GM12875 (cell line): ENCODE data around the gene SEMA3C.

Experiments
- H3K4me3 ChIP-seq: one replicate; pipeline ENCODE4 v1.5.1; 2011; ENCODE audit warnings: low read depth, low read length, control low read depth
- TF ChIP-seq, protein P1 (sequence below): IDR thresholded peaks from 2 replicates; pipeline ENCODE4 v1.5.1; 2011; ENCODE audit warnings: low read depth, mild to moderate bottlenecking, control low read depth, inconsistent platforms, low read length, moderate library complexity, borderline replicate concordance; ENCODE audit not compliant: insufficient read depth

The SEMA3C gene

GRCh38 chr7:80826520-80827238 is 92.2 kb downstream of the SEMA3C start:
- TF ChIP-seq, protein P1, sequence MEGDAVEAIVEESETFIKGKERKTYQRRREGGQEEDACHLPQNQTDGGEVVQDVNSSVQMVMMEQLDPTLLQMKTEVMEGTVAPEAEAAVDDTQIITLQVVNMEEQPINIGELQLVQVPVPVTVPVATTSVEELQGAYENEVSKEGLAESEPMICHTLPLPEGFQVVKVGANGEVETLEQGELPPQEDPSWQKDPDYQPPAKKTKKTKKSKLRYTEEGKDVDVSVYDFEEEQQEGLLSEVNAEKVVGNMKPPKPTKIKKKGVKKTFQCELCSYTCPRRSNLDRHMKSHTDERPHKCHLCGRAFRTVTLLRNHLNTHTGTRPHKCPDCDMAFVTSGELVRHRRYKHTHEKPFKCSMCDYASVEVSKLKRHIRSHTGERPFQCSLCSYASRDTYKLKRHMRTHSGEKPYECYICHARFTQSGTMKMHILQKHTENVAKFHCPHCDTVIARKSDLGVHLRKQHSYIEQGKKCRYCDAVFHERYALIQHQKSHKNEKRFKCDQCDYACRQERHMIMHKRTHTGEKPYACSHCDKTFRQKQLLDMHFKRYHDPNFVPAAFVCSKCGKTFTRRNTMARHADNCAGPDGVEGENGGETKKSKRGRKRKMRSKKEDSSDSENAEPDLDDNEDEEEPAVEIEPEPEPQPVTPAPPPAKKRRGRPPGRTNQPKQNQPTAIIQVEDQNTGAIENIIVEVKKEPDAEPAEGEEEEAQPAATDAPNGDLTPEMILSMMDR: no peak

GRCh38 chr7:80825499-80825898 is 93.4 kb downstream of the SEMA3C start:
- TF ChIP-seq, protein P1: no peak
- H3K4me3 ChIP-seq: no peak overlapping the region

More at GRCh38 chr7:80826520-80827238, 92.2 kb downstream of the SEMA3C start:
- H3K4me3 ChIP-seq: no peak overlapping the region

GRCh38 chr7:80824253-80824652 is 94.6 kb downstream of the SEMA3C start:
- TF ChIP-seq, protein P1: no peak
- no peak overlapping the region for H3K4me3 ChIP-seq

- TF ChIP-seq, protein P1: no peak
- no peak overlapping the region for H3K4me3 ChIP-seq
Observed at GRCh38 chr7:80823057-80823456, 95.8 kb downstream of the SEMA3C start.

- H3K4me3 ChIP-seq: no peak overlapping the region
- TF ChIP-seq, protein P1: no peak
Observed at GRCh38 chr7:80821771-80822319, 97.0 kb downstream of the SEMA3C start.

DNA sequence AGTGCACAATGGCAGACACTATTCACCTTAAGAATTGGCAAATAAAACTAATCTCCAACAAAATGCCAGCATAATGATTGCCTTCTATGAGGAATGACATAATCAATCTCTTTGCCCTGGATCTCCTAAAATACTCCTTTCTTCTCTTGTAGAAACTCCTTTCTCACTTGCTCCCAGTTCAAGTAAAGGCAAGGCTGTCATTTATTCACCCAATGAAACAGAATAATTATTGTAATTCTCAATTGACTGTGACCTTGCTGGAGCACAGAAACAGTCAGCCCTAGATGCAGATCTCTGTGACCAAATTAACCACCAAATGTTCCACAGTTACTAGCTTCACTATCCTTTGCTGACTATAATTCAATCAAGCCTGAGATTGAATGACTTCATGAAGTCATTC is 99.3 kb downstream of the SEMA3C start:
- TF ChIP-seq, protein P1: no peak
- H3K4me3 ChIP-seq: no peak overlapping the region

DNA sequence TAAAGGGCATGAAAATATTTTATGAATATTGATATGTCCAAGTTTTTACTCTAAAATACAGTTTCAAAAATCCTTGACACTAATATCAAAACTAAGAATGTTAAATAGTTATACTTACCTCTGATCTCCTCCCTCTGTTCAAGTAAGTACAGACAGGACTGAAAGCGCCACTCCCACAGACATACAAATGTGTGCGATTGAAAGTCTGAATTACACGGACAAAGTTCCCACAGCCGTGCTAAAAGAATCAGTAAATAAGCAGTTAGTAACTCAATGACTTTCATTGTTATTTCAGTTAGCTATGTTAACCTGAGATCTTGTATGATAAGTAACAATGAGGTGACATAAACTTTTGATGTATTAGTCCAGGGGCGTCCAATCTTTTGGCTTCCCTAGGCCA is 100.7 kb downstream of the SEMA3C start:
- TF ChIP-seq, protein P1: no peak
- no peak overlapping the region for H3K4me3 ChIP-seq
